Cardiac ventricle fibroblast (primary cell): ENCODE data around the gene CCR1. TPM values are rescaled to one million over a fixed set of nuclear protein-coding genes. Genes with fewer than 3 reads are reported as not detected.

ENCODE experiments used
- total RNA-seq: library from RNA; depleted of rRNA; stranded (reverse); fragments of >200 nt; gene quantifications from 2 replicates; pipeline ENCODE4 v1.2.3, GENCODE V29; 2015

CCR1 gene
- total RNA-seq = 0.34 TPM in 1 of 2 replicates, not detected in the other

GRCh38 chr3:46208167-46208704 is at the start of gene CCR1:
Gene CCR1 (minus strand): TSS chr3:46208313. CDS start chr3:46204313, 4,000 bp downstream.

GRCh38 chr3:46242120-46242519 is 34.0 kb upstream of the CCR1 start, which contains the start of gene CCR3:
Gene CCR3 (plus strand): TSS chr3:46242460. CDS start chr3:46265159, 22,699 bp downstream.

Other genes with a start within 250 kb of the CCR1 start
- gene FYCO1, start 212.5 kb downstream of the CCR1 start, total RNA-seq = 19.7 and 26.5 TPM in 2 replicates
- not detected in 2 replicates for gene XCR1, start 180.8 kb downstream of the CCR1 start, total RNA-seq
- gene CCR3, start 34.1 kb upstream of the CCR1 start, total RNA-seq = not detected in 2 replicates
- not detected in 2 replicates for gene CCR2, start 145.8 kb upstream of the CCR1 start, total RNA-seq
- not detected in 2 replicates for gene CCR5, start 162.6 kb upstream of the CCR1 start, total RNA-seq
- 0.62 and 0.83 TPM in 2 replicates for gene CCRL2, start 198.9 kb upstream of the CCR1 start, total RNA-seq